K562 (cell line): ENCODE results near the gene GNAS-AS1. TPM values are rescaled to one million over a fixed set of nuclear protein-coding genes. Genes with fewer than 3 reads are reported as not detected.

Experiments
- ARHGAP35 ChIP-seq: fragments of 450-650 bp; IDR thresholded peaks from 2 replicates; pipeline ENCODE4 v1.6.1; 2018; ENCODE audit not compliant: partially characterized antibody
- BCL6 ChIP-seq: fragments of 250-450 bp; sonication (Bioruptor Pico); IDR thresholded peaks from 2 replicates; pipeline ENCODE4 v1.4.0; 2020
- BRD9 ChIP-seq: fragments of 450-650 bp; IDR thresholded peaks from 2 replicates; pipeline ENCODE4 v1.6.1; 2018; ENCODE audit warnings: low read depth; ENCODE audit not compliant: partially characterized antibody
- CREM ChIP-seq: IDR thresholded peaks from 2 replicates; pipeline ENCODE4 v1.6.1; 2014; ENCODE audit warnings: antibody characterized with exemption, low read depth
- FOXM1 ChIP-seq, 2 experiments: fragments of 450-650 bp in 1 of 2; sonication (generic) in 1 of 2; formaldehyde crosslinking in 1 of 2; IDR thresholded peaks; 2 replicates each; pipeline versions ENCODE4 v1.6.1 to v1.9.0; 2017 to 2022; ENCODE audit warnings: low read depth in 2 of 2, mild to moderate bottlenecking in 2 of 2, missing genetic modification reagents in 1 of 2, moderate library complexity in 1 of 2
- HES1 ChIP-seq: fragments of 450-650 bp; IDR thresholded peaks from 2 replicates; pipeline ENCODE4 v1.6.1; 2016; ENCODE audit warnings: low read depth, mild to moderate bottlenecking, moderate library complexity
- HEY1 ChIP-seq: fragments of 250-450 bp; sonication (Bioruptor Pico); IDR thresholded peaks from 2 replicates; pipeline ENCODE4 v1.5.0; 2020; ENCODE audit warnings: mild to moderate bottlenecking, moderate library complexity, borderline replicate concordance
- L3MBTL2 ChIP-seq: fragments of 450-650 bp; IDR thresholded peaks from 2 replicates; pipeline ENCODE4 v1.6.1; 2016; ENCODE audit warnings: mild to moderate bottlenecking, moderate library complexity
- MTA2 ChIP-seq: fragments of 450-650 bp; IDR thresholded peaks from 2 replicates; pipeline ENCODE4 v1.6.1; 2016; ENCODE audit warnings: low read depth
- NFRKB ChIP-seq: fragments of 450-650 bp; IDR thresholded peaks from 2 replicates; pipeline ENCODE4 v1.6.1; 2016; ENCODE audit warnings: low read depth
- POLR2A ChIP-seq: fragments of 450-650 bp; conservative IDR thresholded peaks from 2 replicates; pipeline ENCODE4 v1.6.1; 2016
- SIN3A ChIP-seq, 2 experiments: fragments of 150-350 bp in 1 of 2; IDR thresholded peaks; 2 replicates each; pipeline ENCODE4 v1.6.1; 2011 to 2016; ENCODE audit warnings: borderline replicate concordance in 2 of 2, low read depth in 2 of 2, low read length in 2 of 2, mild to moderate bottlenecking in 2 of 2, moderate library complexity in 2 of 2; ENCODE audit not compliant: control insufficient read depth in 1 of 2
- THRB ChIP-seq: fragments of 450-650 bp; formaldehyde crosslinking; conservative IDR thresholded peaks from 2 replicates; pipeline ENCODE4 v1.4.0; 2022; ENCODE audit warnings: mild to moderate bottlenecking, missing genetic modification characterization
- UBTF ChIP-seq, 2 experiments: IDR thresholded peaks; 2 replicates each; pipeline ENCODE4 v1.6.1; 2012; ENCODE audit warnings: improper control_type of control experiment in 2 of 2, low read depth in 2 of 2, low read length in 2 of 2, borderline replicate concordance in 1 of 2
- ZBTB11 ChIP-seq, 3 experiments: fragments of 200-800 bp in 1 of 3; fragments of 250-450 bp in 1 of 3; fragments of 450-650 bp in 1 of 3; sonication (Bioruptor Pico) in 1 of 3; sonication (Bioruptor generic) in 1 of 3; formaldehyde crosslinking in 1 of 3; IDR thresholded peaks; 2 replicates each; pipeline versions ENCODE4 v1.6.1 to v1.8.0; 2016 to 2022; ENCODE audit warnings: mild to moderate bottlenecking in 2 of 3, missing genetic modification characterization in 2 of 3, missing compliant biosample characterization in 1 of 3, moderate library complexity in 1 of 3
- ZFX ChIP-seq: sonication (generic); formaldehyde crosslinking; IDR thresholded peaks from 2 replicates; pipeline ENCODE4 v1.8.0; 2022; ENCODE audit warnings: mild to moderate bottlenecking, missing genetic modification reagents, moderate library complexity
- ZNF263 ChIP-seq: sonication (generic); formaldehyde crosslinking; IDR thresholded peaks from 2 replicates; pipeline ENCODE4 v1.8.0; 2022; ENCODE audit warnings: mild to moderate bottlenecking, missing genetic modification reagents, borderline replicate concordance
- ZNF436 ChIP-seq: fragments of 250-450, 450-650 bp; sonication (Bioruptor Pico); formaldehyde crosslinking; IDR thresholded peaks from 2 replicates; pipeline ENCODE4 v1.7.0; 2020; ENCODE audit warnings: mild to moderate bottlenecking
- ZNF696 ChIP-seq: fragments of 250-450 bp; sonication (Bioruptor Pico); conservative IDR thresholded peaks from 2 replicates; pipeline ENCODE4 v1.4.0; 2020; ENCODE audit warnings: mild to moderate bottlenecking, moderate library complexity
- polyA plus RNA-seq, 8 experiments: library from polyadenylated mRNA; depleted of rRNA in 4 of 8; stranded (reverse) in 5 of 8; unstranded in 3 of 8; fragments of >200 nt; fragmentation: Nextera tagmentation in 2 of 8; fragmentation: Illumina TruSeq in 1 of 8; extraction: Ambion mirVana in 2 of 8; extraction: Trizol in 1 of 8; gene quantifications; 2 replicates each; pipeline versions ENCODE4 v1.2.1 to v1.2.3, GENCODE V29; 2011 to 2014; ENCODE audit warnings: inconsistent platforms in 1 of 8, missing spikeins in 1 of 8
- total RNA-seq, 7 experiments: library from RNA; depleted of rRNA in 6 of 7; stranded (reverse); fragments of >200 nt in 6 of 7; fragmentation: Illumina TruSeq in 2 of 7; extraction: Trizol in 2 of 7; gene quantifications; 2 replicates each; pipeline versions ENCODE4 v1.2.1 to v1.2.3, GENCODE V29; 2011 to 2021; ENCODE audit warnings: low replicate concordance in 1 of 7

GNAS-AS1 gene
- total and polyA plus RNA-seq, 9 of the 15 experiments (the other 6 are each of a cell fraction or from before 2014, with no cell fraction given), result 0.04 to 2.5 (median 0.25) TPM

GRCh38 chr20:58892141-58892931 lies 41.6 kb upstream of the GNAS-AS1 start (continued):
- no peak for TF ChIP-seq HES1
- TF ChIP-seq FOXM1 (IDR thresholded peaks at IDR 0.05; ENCODE audit: low read depth), result no peak
- no peak for TF ChIP-seq FOXM1 (CRISPR knock-in tag; IDR thresholded peaks at IDR 0.05; ENCODE audit: low read depth)
- TF ChIP-seq CREM, result no peak; the same call in 1 of the 2 replicates
- no peak for TF ChIP-seq ZNF696 (CRISPR knock-in tag)
- TF ChIP-seq MTA2, result 0 out of 2 replicates have a peak, but pooled peaks have one; percentile 16
- TF ChIP-seq NFRKB, result peak; percentile 91
- no peak for TF ChIP-seq ZNF436 (CRISPR knock-in tag)
- TF ChIP-seq THRB, result peak; percentile 62; the same call in 1 of the 2 replicates
- TF ChIP-seq ZFX (CRISPR knock-in tag), result peak; percentile 74
- TF ChIP-seq SIN3A (IDR thresholded peaks at IDR 0.05; ENCODE audit: borderline replicate concordance in 2 of 2, control insufficient read depth in 1 of 2, low read depth in 2 of 2, low read length in 2 of 2), result no peak
- peak; percentile 76 for TF ChIP-seq BRD9
- peak in 1 of 3 experiments; percentile 24; a peak in 1 of 6 replicates for TF ChIP-seq ZBTB11 (CRISPR knock-in tag; IDR thresholded peaks at IDR 0.05)
- peak; percentile 32; the same call in 1 of the 2 replicates for TF ChIP-seq ZNF263 (CRISPR knock-in tag)
- TF ChIP-seq UBTF (IDR thresholded peaks at IDR 0.05; ENCODE audit: borderline replicate concordance in 1 of 2, low read depth in 2 of 2, low read length in 2 of 2), result no peak
- TF ChIP-seq POLR2A, result peak; percentile 62
- TF ChIP-seq ARHGAP35, result no peak
- peak; percentile 40; the same call in 1 of the 2 replicates for TF ChIP-seq L3MBTL2
- TF ChIP-seq HEY1 (CRISPR knock-in tag), result no peak
- TF ChIP-seq BCL6 (CRISPR knock-in tag), result no peak
